Osteoblast (primary cell): Measurements from ENCODE around the gene JPH2. TPM values are rescaled to one million over a fixed set of nuclear protein-coding genes. Genes with fewer than 3 reads are reported as not detected.
A peak's percentile ranks its signal among the peaks of the same experiment; 100 is the strongest.

Source experiments
- DNase-seq: peaks from one replicate; pipeline ENCODE4 v3.0.0; 2011; ENCODE audit warnings: low spot score, mixed read lengths; ENCODE audit not compliant: insufficient read length; ENCODE audit errors: missing footprints
- H2AFZ ChIP-seq: 2 replicates; pipeline ENCODE4 v1.6.0; 2011; ENCODE audit warnings: mild to moderate bottlenecking, low read length
- H3K27ac ChIP-seq: 2 replicates; pipeline ENCODE4 v1.5.1; 2011; ENCODE audit warnings: mild to moderate bottlenecking, low read depth, low read length, moderate library complexity
- H3K27me3 ChIP-seq: 2 replicates; pipeline ENCODE4 v1.6.0; 2012; ENCODE audit warnings: mild to moderate bottlenecking, control low read depth, inconsistent platforms, low read length, moderate library complexity; ENCODE audit not compliant: insufficient read depth
- H3K36me3 ChIP-seq: 2 replicates; pipeline ENCODE4 v1.5.1; 2011; ENCODE audit warnings: mild to moderate bottlenecking, low read length, control low read depth, moderate library complexity; ENCODE audit not compliant: insufficient read depth
- H3K4me1 ChIP-seq: 2 replicates; pipeline ENCODE4 v1.5.1; 2011; ENCODE audit warnings: mild to moderate bottlenecking, low read length, control low read depth, moderate library complexity; ENCODE audit not compliant: insufficient read depth
- H3K4me2 ChIP-seq: 2 replicates; pipeline ENCODE4 v1.6.0; 2011; ENCODE audit warnings: mild to moderate bottlenecking, low read length; ENCODE audit not compliant: insufficient read depth
- H3K4me3 ChIP-seq: fragments of 200-600 bp; sonication (generic); 3 replicates; pipeline ENCODE4 v1.5.1; 2012; ENCODE audit warnings: mild to moderate bottlenecking, low read length, inconsistent platforms; ENCODE audit not compliant: insufficient read depth
- H3K79me2 ChIP-seq: 2 replicates; pipeline ENCODE4 v1.6.0; 2012; ENCODE audit warnings: mild to moderate bottlenecking, low read length, control low read depth, inconsistent platforms; ENCODE audit not compliant: insufficient read depth
- H3K9me3 ChIP-seq: 2 replicates; pipeline ENCODE4 v1.5.1; 2011; ENCODE audit warnings: low read depth, low read length, control low read depth
- H4K20me1 ChIP-seq: 2 replicates; pipeline ENCODE4 v1.6.0; 2012; ENCODE audit warnings: mild to moderate bottlenecking, low read length, control low read depth; ENCODE audit not compliant: insufficient read depth
- total RNA-seq: library from RNA; depleted of rRNA; stranded (reverse); fragments of >200 nt; gene quantifications from 2 replicates; pipeline ENCODE4 v1.2.3, GENCODE V29; 2012
- TF ChIP-seq, protein P1 (sequence below): IDR thresholded peaks from 2 replicates; pipeline ENCODE4 v1.5.1; 2011; ENCODE audit warnings: mild to moderate bottlenecking, low read depth, low read length, moderate library complexity; ENCODE audit errors: extremely low read depth

JPH2 gene
- total RNA-seq, 1 donor = 2.2 TPM

- Histone ChIP-seq H4K20me1 (no peaks in the 10 kb centered on the region), H3K36me3 (no peaks in the 10 kb centered on the region), H3K4me1 (no peaks in the 10 kb centered on the region), H3K27me3 (peaks cover 22% of the 10 kb centered on the region), H3K27ac (no peak overlapping the region), H3K79me2 (no peaks in the 10 kb centered on the region), H3K4me2 (no peak overlapping the region), H3K9me3 (no peaks in the 10 kb centered on the region), H2AFZ (no peak overlapping the region), H3K4me3 (no peak overlapping the region)
- DNase-seq = peak; percentile 81
- TF ChIP-seq, protein P1, sequence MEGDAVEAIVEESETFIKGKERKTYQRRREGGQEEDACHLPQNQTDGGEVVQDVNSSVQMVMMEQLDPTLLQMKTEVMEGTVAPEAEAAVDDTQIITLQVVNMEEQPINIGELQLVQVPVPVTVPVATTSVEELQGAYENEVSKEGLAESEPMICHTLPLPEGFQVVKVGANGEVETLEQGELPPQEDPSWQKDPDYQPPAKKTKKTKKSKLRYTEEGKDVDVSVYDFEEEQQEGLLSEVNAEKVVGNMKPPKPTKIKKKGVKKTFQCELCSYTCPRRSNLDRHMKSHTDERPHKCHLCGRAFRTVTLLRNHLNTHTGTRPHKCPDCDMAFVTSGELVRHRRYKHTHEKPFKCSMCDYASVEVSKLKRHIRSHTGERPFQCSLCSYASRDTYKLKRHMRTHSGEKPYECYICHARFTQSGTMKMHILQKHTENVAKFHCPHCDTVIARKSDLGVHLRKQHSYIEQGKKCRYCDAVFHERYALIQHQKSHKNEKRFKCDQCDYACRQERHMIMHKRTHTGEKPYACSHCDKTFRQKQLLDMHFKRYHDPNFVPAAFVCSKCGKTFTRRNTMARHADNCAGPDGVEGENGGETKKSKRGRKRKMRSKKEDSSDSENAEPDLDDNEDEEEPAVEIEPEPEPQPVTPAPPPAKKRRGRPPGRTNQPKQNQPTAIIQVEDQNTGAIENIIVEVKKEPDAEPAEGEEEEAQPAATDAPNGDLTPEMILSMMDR = no peak
Measured at GRCh38 chr20:44068316-44069201, 118.4 kb downstream of the JPH2 start.

DNA sequence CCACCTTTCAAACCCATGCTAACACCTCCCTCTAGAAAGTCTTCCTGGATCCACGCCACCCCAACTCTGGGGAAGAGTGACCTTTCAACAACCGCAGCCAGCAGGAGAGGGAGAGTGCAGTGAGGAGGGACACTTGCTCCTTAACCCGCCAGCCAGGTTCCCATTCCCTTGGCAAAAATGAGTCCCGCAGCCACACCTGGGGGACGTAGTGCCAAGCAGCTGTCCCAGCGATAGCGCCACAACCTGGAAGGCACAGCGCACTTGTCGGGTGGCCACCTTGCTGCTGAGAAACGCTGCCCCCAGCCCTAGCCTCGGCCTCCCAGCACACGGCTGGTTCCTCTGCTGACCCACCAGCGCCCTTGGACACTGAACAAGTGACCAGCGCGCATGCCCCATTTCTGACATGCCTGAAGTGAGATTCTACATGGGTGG lies 119.3 kb downstream of the JPH2 start:
- Histone ChIP-seq H3K79me2 (no peaks in the 10 kb centered on the region), H3K4me2 (no peak overlapping the region), H2AFZ (no peak overlapping the region), H4K20me1 (no peaks in the 10 kb centered on the region), H3K36me3 (no peaks in the 10 kb centered on the region), H3K4me1 (no peaks in the 10 kb centered on the region), H3K4me3 (no peak overlapping the region), H3K27ac (no peak overlapping the region), H3K9me3 (no peaks in the 10 kb centered on the region), H3K27me3 (peaks cover 15% of the 10 kb centered on the region)
- DNase-seq = no peak
- TF ChIP-seq, protein P1 = no peak

DNA sequence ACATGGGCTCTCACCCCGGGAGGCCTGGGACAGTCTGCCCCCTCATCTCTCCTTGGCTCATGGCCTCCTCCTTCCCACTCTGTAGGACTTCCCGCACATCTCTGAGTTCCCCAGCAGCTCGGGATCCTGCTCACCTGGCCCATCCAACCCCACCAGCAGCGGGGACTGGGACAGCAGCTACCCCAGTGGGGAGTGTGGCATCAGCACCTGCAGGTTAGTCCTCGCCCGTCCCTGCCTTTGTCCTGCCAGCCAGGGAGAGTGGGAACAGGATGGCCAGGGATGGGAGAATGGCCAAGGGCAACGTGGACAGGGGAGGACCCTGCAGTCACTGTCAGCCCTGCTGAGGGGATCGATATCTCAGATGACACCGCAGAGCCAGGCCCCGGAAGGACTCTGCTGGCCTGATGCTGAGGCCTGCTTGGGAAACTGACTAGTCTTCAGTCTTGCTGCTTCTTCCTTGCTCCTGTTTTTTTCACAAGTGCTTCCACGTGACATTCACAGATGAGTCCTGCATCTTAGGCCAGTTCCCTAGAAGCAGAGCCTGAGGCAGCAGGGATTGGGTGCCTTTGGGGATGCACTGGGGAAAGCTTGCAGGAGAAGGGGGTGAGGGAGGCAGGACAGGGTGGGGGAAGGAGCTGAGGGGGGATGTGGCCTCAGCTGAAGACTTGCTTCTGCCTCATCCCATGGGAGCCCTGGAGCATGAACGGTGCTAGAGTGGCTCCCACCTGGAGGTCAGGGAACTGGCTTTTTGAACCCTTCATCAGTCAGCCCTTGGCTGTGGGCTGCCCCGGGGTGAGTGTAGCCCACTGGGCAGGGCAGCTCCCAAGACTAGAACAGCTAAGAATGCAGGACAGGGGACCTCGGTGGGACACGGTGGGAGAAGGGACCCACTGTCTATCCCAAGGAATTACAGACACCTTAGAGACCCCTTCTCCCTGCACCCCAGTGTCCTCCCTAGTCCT lies 120.1 kb downstream of the JPH2 start:
- no peak for DNase-seq
- H3K4me2 ChIP-seq = no peak overlapping the region
- H3K4me1 ChIP-seq = no peaks in the 10 kb centered on the region
- H2AFZ ChIP-seq = no peak overlapping the region
- no peak overlapping the region for H3K27ac ChIP-seq
- TF ChIP-seq, protein P1 = no peak
- H4K20me1 ChIP-seq = no peaks in the 10 kb centered on the region
- H3K36me3 ChIP-seq = no peaks in the 10 kb centered on the region
- H3K9me3 ChIP-seq = no peaks in the 10 kb centered on the region
- H3K79me2 ChIP-seq = no peaks in the 10 kb centered on the region
- peaks cover 15% of the 10 kb centered on the region for H3K27me3 ChIP-seq
- no peak overlapping the region for H3K4me3 ChIP-seq
